Astrocyte of the spinal cord (primary cell): ENCODE data around the gene ZSCAN5B.

Source experiments
- DNase-seq: peaks from one replicate; pipeline ENCODE4 v3.0.0; 2011; ENCODE audit warnings: low read depth, low spot score
- H3K4me3 ChIP-seq: 2 replicates; pipeline ENCODE4 v1.5.1; 2011; ENCODE audit warnings: low read depth, mild to moderate bottlenecking, low read length, moderate library complexity
- CTCF ChIP-seq: IDR thresholded peaks from 2 replicates; pipeline ENCODE4 v1.5.1; 2012; ENCODE audit warnings: low read depth, mild to moderate bottlenecking, low read length, inconsistent platforms
- in situ Hi-C: cut with HindIII; loops from 2 replicates; pipeline ENCODE4 v1.10.0; 2017; ENCODE audit warnings: low sequenced_read_pairs

The ZSCAN5B gene

GRCh38 chr19:56174550-56174949 is 23.0 kb downstream of the ZSCAN5B start:
- in situ Hi-C loops, result no loop called here
- DNase-seq, result no peak
- H3K4me3 ChIP-seq, result no peak overlapping the region
- no peak for TF ChIP-seq CTCF

GRCh38 chr19:56174086-56174485 is 23.5 kb downstream of the ZSCAN5B start:
- TF ChIP-seq CTCF, result no peak
- H3K4me3 ChIP-seq, result no peak overlapping the region
- no peak for DNase-seq
- in situ Hi-C loops, result no loop called here

- in situ Hi-C loops, result no loop called here
- no peak overlapping the region for H3K4me3 ChIP-seq
- no peak for TF ChIP-seq CTCF
- peak; percentile 50 for DNase-seq
These were observed 27.3 kb downstream of the ZSCAN5B start for GRCh38 chr19:56170261-56170660.

GRCh38 chr19:56167064-56167578 is 30.5 kb downstream of the ZSCAN5B start:
- TF ChIP-seq CTCF, result no peak
- DNase-seq, result no peak
- H3K4me3 ChIP-seq, result no peak overlapping the region
- in situ Hi-C loops, result no loop called here

- H3K4me3 ChIP-seq, result no peak overlapping the region
- in situ Hi-C loops, result no loop called here
- no peak for DNase-seq
- no peak for TF ChIP-seq CTCF
These were observed 34.5 kb downstream of the ZSCAN5B start for GRCh38 chr19:56163097-56163496.

- DNase-seq, result peak; percentile 19
- H3K4me3 ChIP-seq, result no peak overlapping the region
- no peak for TF ChIP-seq CTCF
- in situ Hi-C loops, result no loop called here
These were observed 35.3 kb downstream of the ZSCAN5B start for GRCh38 chr19:56162258-56162657.

GRCh38 chr19:56161534-56161933 is 36.0 kb downstream of the ZSCAN5B start:
- no peak overlapping the region for H3K4me3 ChIP-seq
- TF ChIP-seq CTCF, result no peak
- in situ Hi-C loops, result no loop called here
- no peak for DNase-seq
